K562 (cell line): Measurements from ENCODE around the gene MTA1. TPM values are rescaled to one million over a fixed set of nuclear protein-coding genes. Genes with fewer than 3 reads are reported as not detected.

ENCODE experiments used
- ATAC-seq: fragments of 200-7000 bp; cut with Tn5 transposase; 3 replicates; pipeline ENCODE4 v1.9.1; 2020; ENCODE audit warnings: moderate library complexity
- BruUV-seq: library from RNA; stranded (reverse); fragments of 400-500 nt; replicated peaks from 2 replicates; lab custom pipeline; 2021; lab: Mats Ljungman, UMichigan
- CTCF ChIA-PET: fragments of 300-600 bp; formaldehyde crosslinking; extraction: SDS; loops from one replicate; lab custom pipeline; 2021; ENCODE audit warnings: low intra/inter-chr PET ratio; lab: Yijun Ruan, JAX
- POLR2A ChIA-PET: fragments of 300-600, 350-650 bp; sonication (Branson Sonifier 250); formaldehyde crosslinking; extraction: SDS; loops from one replicate; lab custom pipeline; 2021; ENCODE audit warnings: antibody characterized with exemption, inconsistent platforms; lab: Yijun Ruan, JAX
- DNase-seq, 4 experiments: peaks; one replicate each; pipeline versions ENCODE4 v3.0.0 to v3.0.0-alpha.2; 2011 to 2018; ENCODE audit warnings: low spot score in 3 of 4, mixed read lengths in 3 of 4; ENCODE audit errors: extremely low read depth in 1 of 4
- FAIRE-seq: peaks from 2 replicates; lab custom pipeline; 2011; peaks lifted over from hg19 to GRCh38; lab: Jason Lieb, UNC
- H2AFZ ChIP-seq: 2 replicates; pipeline ENCODE4 v1.6.0; 2011; ENCODE audit warnings: low read depth, low read length, control low read depth, inconsistent platforms
- H3K27ac ChIP-seq: fragments of 200-600 bp; 3 replicates; pipeline ENCODE4 v1.8.0; 2011; ENCODE audit warnings: low read depth, mild to moderate bottlenecking, control low read depth, inconsistent platforms, low read length, moderate library complexity, mixed read lengths; ENCODE audit errors: extremely low read depth
- H3K27me3 ChIP-seq, 2 experiments: fragments of 300-600 bp in 1 of 2; 2 replicates in 1 of 2; 3 replicates in 1 of 2; pipeline versions ENCODE4 v1.6.0 to v1.8.0; 2011; ENCODE audit warnings: inconsistent platforms in 2 of 2, low read length in 2 of 2, mild to moderate bottlenecking in 1 of 2, mixed read lengths in 1 of 2, moderate library complexity in 1 of 2; ENCODE audit not compliant: control insufficient read depth in 2 of 2, insufficient read depth in 2 of 2
- H3K36me3 ChIP-seq: fragments of 300-600 bp; 3 replicates; pipeline ENCODE4 v1.8.0; 2011; ENCODE audit warnings: mild to moderate bottlenecking, low read length, inconsistent platforms; ENCODE audit not compliant: control insufficient read depth, insufficient read depth
- H3K4me1 ChIP-seq, 2 experiments: fragments of 200-600 bp in 1 of 2; replicated peaks in 1 of 2; 2 replicates in 1 of 2; 3 replicates in 1 of 2; pipeline versions ENCODE4 v1.5.1 to v1.8.0; 2011; ENCODE audit warnings: inconsistent platforms in 2 of 2, low read length in 2 of 2, mild to moderate bottlenecking in 1 of 2, mixed read lengths in 1 of 2, moderate library complexity in 1 of 2; ENCODE audit not compliant: control insufficient read depth in 2 of 2, insufficient read depth in 2 of 2
- H3K4me2 ChIP-seq: 2 replicates; pipeline ENCODE4 v1.6.1; 2011; ENCODE audit warnings: low read length, control low read depth, inconsistent platforms, mixed read lengths; ENCODE audit not compliant: insufficient read depth
- H3K4me3 ChIP-seq: fragments of 200-600 bp; sonication (generic), shearing (Covaris generic); 2 replicates; pipeline ENCODE4 v1.5.1; 2016; ENCODE audit warnings: control low read depth, inconsistent platforms
- H3K79me2 ChIP-seq: fragments of 200-600 bp; 3 replicates; pipeline ENCODE4 v1.8.0; 2011; ENCODE audit warnings: low read length, inconsistent platforms; ENCODE audit not compliant: control insufficient read depth, insufficient read depth
- H3K9ac ChIP-seq, 2 experiments: 2 replicates each; pipeline versions ENCODE4 v1.6.0 to v1.6.1; 2011; ENCODE audit warnings: low read depth in 2 of 2, low read length in 2 of 2, control low read depth in 1 of 2, inconsistent platforms in 1 of 2, mild to moderate bottlenecking in 1 of 2, mixed read lengths in 1 of 2; ENCODE audit not compliant: insufficient read depth in 1 of 2
- H3K9me1 ChIP-seq: one replicate; pipeline ENCODE4 v1.6.0; 2011; ENCODE audit warnings: inconsistent platforms, mild to moderate bottlenecking, low read length, moderate library complexity; ENCODE audit not compliant: control insufficient read depth, insufficient read depth
- H3K9me3 ChIP-seq: replicated peaks from 2 replicates; pipeline ENCODE4 v1.5.1; 2011; ENCODE audit warnings: low read depth, low read length, inconsistent platforms; ENCODE audit not compliant: control insufficient read depth, insufficient read depth
- H4K20me1 ChIP-seq: replicated peaks from 2 replicates; pipeline ENCODE4 v1.6.1; 2011; ENCODE audit warnings: low read length, inconsistent platforms, mixed read lengths; ENCODE audit not compliant: control insufficient read depth, insufficient read depth
- POLR2G ChIP-seq: fragments of 200-400 bp; formaldehyde crosslinking; IDR thresholded peaks from 2 replicates; pipeline ENCODE4 v1.6.1; 2017; ENCODE audit warnings: low read depth, mild to moderate bottlenecking, antibody characterized with exemption, low read length, moderate library complexity
- WGBS: fragments of 100-300 bp; shearing (Covaris generic); methylation state at CpG from one replicate; pipeline ENCODE4 v1.1.6; 2016; ENCODE audit warnings: low coverage, mixed read lengths; ENCODE audit not compliant: insufficient coverage; ENCODE audit errors: missing lambda C conversion rate; 5-methylcytosine and 5-hydroxymethylcytosine counted together
- in situ Hi-C: fragments of 300-500 bp; cut with MboI; formaldehyde crosslinking; loops from 4 replicates; pipeline ENCODE4 v1.15.0; 2018; ENCODE audit warnings: inconsistent platforms, mixed read lengths
- intact Hi-C: fragments of 100-400 bp; cut with micrococcal nuclease; formaldehyde crosslinking; loops from 2 replicates; pipeline ENCODE4 v1.14.2; 2022
- polyA plus RNA-seq, 8 experiments: library from polyadenylated mRNA; depleted of rRNA in 4 of 8; stranded (reverse) in 5 of 8; unstranded in 3 of 8; fragments of >200 nt; fragmentation: Nextera tagmentation in 2 of 8; fragmentation: Illumina TruSeq in 1 of 8; extraction: Ambion mirVana in 2 of 8; extraction: Trizol in 1 of 8; gene quantifications; 2 replicates each; pipeline versions ENCODE4 v1.2.1 to v1.2.3, GENCODE V29; 2011 to 2014; ENCODE audit warnings: inconsistent platforms in 1 of 8, missing spikeins in 1 of 8
- total RNA-seq, 7 experiments: library from RNA; depleted of rRNA in 6 of 7; stranded (reverse); fragments of >200 nt in 6 of 7; fragmentation: Illumina TruSeq in 2 of 7; extraction: Trizol in 2 of 7; gene quantifications; 2 replicates each; pipeline versions ENCODE4 v1.2.1 to v1.2.3, GENCODE V29; 2011 to 2021; ENCODE audit warnings: low replicate concordance in 1 of 7
- TF ChIP-seq, protein P1 (sequence below): conservative IDR thresholded peaks from 2 replicates; pipeline ENCODE4 v1.6.1; 2011; ENCODE audit warnings: low read depth, mild to moderate bottlenecking, low read length; ENCODE audit not compliant: control insufficient read depth

The MTA1 gene
- total and polyA plus RNA-seq, 9 of the 15 experiments (the other 6 are each of a cell fraction or from before 2014, with no cell fraction given) = 0.13 to 118 (median 32.3) TPM

DNA sequence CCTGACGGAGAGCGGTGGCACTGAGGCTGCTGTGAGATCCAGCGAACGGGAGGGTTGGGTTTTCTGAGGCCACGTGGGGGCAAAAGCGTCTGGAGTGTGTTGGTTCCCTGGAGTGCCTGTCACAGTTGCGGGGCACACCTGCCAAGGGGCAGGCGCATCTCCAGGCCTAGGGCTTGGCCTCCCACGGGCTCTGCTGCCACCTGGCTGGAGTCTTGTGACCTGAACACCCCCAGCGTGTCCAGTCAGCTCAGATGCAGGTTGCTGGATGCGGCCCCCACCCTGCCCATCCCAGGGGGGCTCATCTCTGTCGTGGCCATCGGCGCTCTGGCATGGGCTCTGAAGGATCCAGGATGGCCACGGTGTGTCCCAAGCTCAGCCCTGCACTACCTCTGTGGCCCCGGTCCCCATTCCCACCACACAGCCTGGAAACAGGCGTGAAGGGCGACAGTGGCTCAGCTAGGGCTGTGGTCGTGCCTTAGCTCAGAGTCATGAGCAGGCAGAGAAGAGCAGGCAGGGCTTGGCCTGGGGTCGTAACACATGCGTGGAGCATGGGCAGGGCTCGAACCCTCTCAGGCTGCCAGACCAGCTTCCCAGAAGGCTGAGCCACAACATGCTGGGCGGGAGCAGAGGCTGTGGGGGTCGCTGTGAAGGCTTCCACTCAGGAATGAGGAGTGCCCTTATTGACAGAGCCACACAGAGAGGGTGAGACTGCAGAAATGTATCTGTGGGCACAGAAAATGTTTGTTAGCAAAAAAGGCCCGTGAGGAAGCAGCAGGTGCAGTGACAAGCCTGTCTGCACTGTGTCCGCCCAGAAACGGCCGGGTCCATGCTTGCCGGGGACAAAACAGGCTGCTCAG lies 31.5 kb downstream of the MTA1 start:
- 0 out of 3 replicates have a peak, but pooled peaks cover 5% of the 10 kb centered on the region for H3K79me2 ChIP-seq
- WGBS = 94% methylated on average over 16 of the region's 29 CpGs
- peaks cover 0 to 47% of the 10 kb centered on the region in 2 experiments; a peak in 2 of 5 replicates for H3K4me1 ChIP-seq
- no peak for DNase-seq
- intact Hi-C loops = no loop called here
- no peaks in the 10 kb centered on the region for H3K27me3 ChIP-seq
- POLR2A ChIA-PET = no interaction called here
- CTCF ChIA-PET = no interaction called here
- no peak overlapping the region for H2AFZ ChIP-seq
- BruUV-seq = no TSS peak
- no peaks in the 10 kb centered on the region for H4K20me1 ChIP-seq
- H3K4me3 ChIP-seq = no peak overlapping the region
- no peak overlapping the region for H3K4me2 ChIP-seq
- H3K9ac ChIP-seq = no peak overlapping the region; a peak in 1 of 4 replicates
- ATAC-seq = no peak
- no peaks in the 10 kb centered on the region for H3K9me1 ChIP-seq
- no peak for FAIRE-seq
- H3K27ac ChIP-seq = no peak overlapping the region
- TF ChIP-seq, protein P1, sequence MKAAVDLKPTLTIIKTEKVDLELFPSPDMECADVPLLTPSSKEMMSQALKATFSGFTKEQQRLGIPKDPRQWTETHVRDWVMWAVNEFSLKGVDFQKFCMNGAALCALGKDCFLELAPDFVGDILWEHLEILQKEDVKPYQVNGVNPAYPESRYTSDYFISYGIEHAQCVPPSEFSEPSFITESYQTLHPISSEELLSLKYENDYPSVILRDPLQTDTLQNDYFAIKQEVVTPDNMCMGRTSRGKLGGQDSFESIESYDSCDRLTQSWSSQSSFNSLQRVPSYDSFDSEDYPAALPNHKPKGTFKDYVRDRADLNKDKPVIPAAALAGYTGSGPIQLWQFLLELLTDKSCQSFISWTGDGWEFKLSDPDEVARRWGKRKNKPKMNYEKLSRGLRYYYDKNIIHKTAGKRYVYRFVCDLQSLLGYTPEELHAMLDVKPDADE = no peak
- TF ChIP-seq POLR2G = peak; percentile 13; the same call in 1 of the 2 replicates
- in situ Hi-C loops = no loop called here
- H3K36me3 ChIP-seq = peaks cover 66% of the 10 kb centered on the region; the same call in 1 of the 3 replicates
- no peaks in the 10 kb centered on the region for H3K9me3 ChIP-seq
